ENCODE measurements around the gene FBXL16. TPM values are rescaled to one million over a fixed set of nuclear protein-coding genes. Genes with fewer than 3 reads are reported as not detected.
"Not testable (repeated sequence)": the region's sequence is repeated elsewhere in the genome, so short reads cannot be mapped to it uniquely, and the experiment has no call there.

The FBXL16 gene
- total RNA-seq, 1 donor from 2014 or later: 0.75 TPM

GRCh38 chr16:693766-694165 is 11.8 kb downstream of the FBXL16 start:
- Mint-ChIP-seq H3K27me3 (peaks cover 17% of the 10 kb centered on the region), H3K9me3 (no peaks in the 10 kb centered on the region), H3K4me1 (peaks cover 36% of the 10 kb centered on the region), H3K36me3 (ENCODE audit: low read depth) (peaks cover 5% of the 10 kb centered on the region), H3K4me3 (no peak overlapping the region), H3K27ac (no peak overlapping the region)
- DNase-seq (no peak), ATAC-seq (ENCODE audit: low read depth) (no peak)
- POLR2A ChIA-PET: interaction anchor here (1.2 kb wide), 1 partner anchor 10 kb away, joined by 3 read pairs; the partner anchor contains the start of gene JMJD8
- CTCF ChIA-PET: interaction anchor here (2.1 kb wide), 1 partner anchor 18 kb away, joined by 8 read pairs; no protein-coding TSS in a partner anchor
- TF ChIP-seq CTCF (IDR thresholded peaks at IDR 0.05): no peak
- intact Hi-C loops (cut with micrococcal nuclease): no loop called here

- POLR2A ChIA-PET: interaction anchor here (1.2 kb wide), 1 partner anchor 9 kb away, joined by 3 read pairs; the partner anchor contains the start of gene JMJD8
- Mint-ChIP-seq H3K36me3 (ENCODE audit: low read depth) (peaks cover 5% of the 10 kb centered on the region), H3K27me3 (peaks cover 17% of the 10 kb centered on the region), H3K27ac (no peak overlapping the region), H3K4me1 (peaks cover 36% of the 10 kb centered on the region), H3K4me3 (peak overlapping the region; percentile 28), H3K9me3 (no peaks in the 10 kb centered on the region)
- CTCF ChIA-PET: no interaction called here
- intact Hi-C loops (cut with micrococcal nuclease): no loop called here
- no peak for TF ChIP-seq CTCF (IDR thresholded peaks at IDR 0.05)
- DNase-seq (no peak), ATAC-seq (ENCODE audit: low read depth) (no peak)
These were observed 12.2 kb downstream of the FBXL16 start for GRCh38 chr16:693364-693763.

GRCh38 chr16:692356-693108 is 13.1 kb downstream of the FBXL16 start:
- Mint-ChIP-seq H3K36me3 (ENCODE audit: low read depth) (peaks cover 6% of the 10 kb centered on the region), H3K27ac (no peak overlapping the region), H3K27me3 (peaks cover 17% of the 10 kb centered on the region), H3K9me3 (no peaks in the 10 kb centered on the region), H3K4me1 (peaks cover 37% of the 10 kb centered on the region), H3K4me3 (no peak overlapping the region)
- ATAC-seq (ENCODE audit: low read depth) (no peak), DNase-seq (no peak)
- TF ChIP-seq CTCF (IDR thresholded peaks at IDR 0.05): no peak
- ChIA-PET POLR2A (interaction anchor here (1.2 kb wide), 1 partner anchor 8 kb away, joined by 3 read pairs; the partner anchor contains the start of gene JMJD8), CTCF (no interaction called here)
- intact Hi-C loops (cut with micrococcal nuclease): no loop called here

DNA sequence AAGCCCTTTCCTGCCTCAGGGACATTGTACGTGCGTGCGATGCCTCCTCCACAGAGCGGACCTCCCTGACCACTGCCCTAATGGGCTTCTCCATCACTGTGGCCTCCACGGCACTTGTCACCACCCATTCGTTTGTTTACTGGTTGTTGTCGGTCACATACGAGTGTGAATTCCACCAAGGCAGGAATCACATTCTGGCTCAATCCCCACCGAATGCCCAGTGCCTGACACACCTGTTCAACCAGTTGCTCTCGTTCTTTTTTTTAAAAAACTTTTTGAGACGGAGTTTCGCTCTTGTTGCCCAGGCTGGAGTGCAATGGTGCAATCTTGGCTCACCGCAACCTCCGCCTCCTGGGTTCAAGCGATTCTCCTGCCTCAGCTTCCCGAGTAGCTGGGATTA is 14.4 kb downstream of the FBXL16 start:
- ATAC-seq (ENCODE audit: low read depth); H3K9me3 Mint-ChIP-seq; H3K27ac Mint-ChIP-seq; CTCF ChIA-PET; DNase-seq; intact Hi-C loops (cut with micrococcal nuclease): not testable (repeated sequence)
- POLR2A ChIA-PET: interaction anchor here (1.1 kb wide), 1 partner anchor 164 kb away, joined by 3 read pairs; the partner anchor contains the start of gene CAPN15
- peaks cover 15% of the 10 kb centered on the region for H3K27me3 Mint-ChIP-seq
- H3K4me1 Mint-ChIP-seq: peaks cover 37% of the 10 kb centered on the region
- H3K4me3 Mint-ChIP-seq: peak overlapping the region; percentile 90
- peaks cover 13% of the 10 kb centered on the region for H3K36me3 Mint-ChIP-seq (ENCODE audit: low read depth)

- H3K27ac Mint-ChIP-seq: peak overlapping the region; percentile 82
- CTCF ChIA-PET: no interaction called here
- no peaks in the 10 kb centered on the region for H3K9me3 Mint-ChIP-seq
- no peak for ATAC-seq (ENCODE audit: low read depth)
- peaks cover 33% of the 10 kb centered on the region for H3K4me1 Mint-ChIP-seq
- no peak for TF ChIP-seq CTCF (IDR thresholded peaks at IDR 0.05)
- POLR2A ChIA-PET: interaction anchor here (0.6 to 2.3 kb wide), 10 partner anchors 9 to 1093 kb away, joined by 4 to 34 read pairs (median 10); partner anchors contain the start of genes ANTKMT, CCDC78, HAGHL and NUBP2
- H3K27me3 Mint-ChIP-seq: peaks cover 9% of the 10 kb centered on the region
- peak overlapping the region; percentile 90 for H3K4me3 Mint-ChIP-seq
- intact Hi-C loops (cut with micrococcal nuclease): no loop called here
- H3K36me3 Mint-ChIP-seq (ENCODE audit: low read depth): peaks cover 15% of the 10 kb centered on the region
- no peak for DNase-seq
These were observed 16.3 kb downstream of the FBXL16 start for GRCh38 chr16:689175-689897.
